Type B pancreatic cell (in vitro differentiated cells): ENCODE results near the gene GLRA3. TPM values are rescaled to one million over a fixed set of nuclear protein-coding genes. Genes with fewer than 3 reads are reported as not detected.

Source experiments
- DNase-seq: peaks from one replicate; pipeline ENCODE4 v3.0.0; 2021; ENCODE audit warnings: mixed read lengths; ENCODE audit not compliant: unreplicated experiment; ENCODE audit errors: extremely low spot score
- H3K27ac Mint-ChIP-seq: 2 replicates; pipeline ENCODE4 v1.8.0; 2021; ENCODE audit warnings: mild to moderate bottlenecking, mixed read lengths
- H3K27me3 Mint-ChIP-seq: 2 replicates; pipeline ENCODE4 v1.8.0; 2021; ENCODE audit warnings: mixed read lengths
- H3K36me3 Mint-ChIP-seq: 2 replicates; pipeline ENCODE4 v1.8.0; 2021; ENCODE audit warnings: mixed read lengths
- H3K4me1 Mint-ChIP-seq: one replicate; pipeline ENCODE4 v1.8.0; 2021; ENCODE audit warnings: mixed read lengths; ENCODE audit not compliant: unreplicated experiment
- H3K4me3 Mint-ChIP-seq: 2 replicates; pipeline ENCODE4 v1.8.0; 2021; ENCODE audit warnings: mild to moderate bottlenecking, mixed read lengths
- H3K9me3 Mint-ChIP-seq: 2 replicates; pipeline ENCODE4 v1.8.0; 2021; ENCODE audit warnings: mixed read lengths
- CTCF ChIP-seq: fragments of 200-600 bp; sonication (generic); conservative IDR thresholded peaks from 2 replicates; pipeline ENCODE4 v1.5.0; 2021; ENCODE audit warnings: antibody characterized with exemption, mild to moderate bottlenecking
- total RNA-seq: library from RNA; stranded (reverse); gene quantifications from 2 replicates; pipeline ENCODE4 v1.2.1, GENCODE V29; 2021; ENCODE audit warnings: low replicate concordance

GLRA3 gene
- total RNA-seq, 1 donor from 2014 or later: 0.60 TPM

GRCh38 chr4:174590336-174590735, 238.7 kb downstream of the GLRA3 start:
- H3K4me1 Mint-ChIP-seq: no peaks in the 10 kb centered on the region
- no peak for TF ChIP-seq CTCF
- H3K36me3 Mint-ChIP-seq: no peaks in the 10 kb centered on the region
- no peak for DNase-seq
- no peak overlapping the region for H3K27ac Mint-ChIP-seq
- no peaks in the 10 kb centered on the region for H3K9me3 Mint-ChIP-seq
- H3K4me3 Mint-ChIP-seq: no peak overlapping the region
- no peaks in the 10 kb centered on the region for H3K27me3 Mint-ChIP-seq

Other genes starting within 250 kb of the GLRA3 start
- gene ADAM29, start 89.1 kb upstream of the GLRA3 start, total RNA-seq: 0.29 TPM in 1 of 2 replicates, not detected in the other